Stimulated activated naive CD8-positive, alpha-beta T cell treated with anti-CD3 and anti-CD28 coated beads, Interleukin-15, amount 100 ng/mL, for 72 hours (primary cell): ENCODE data around the gene CAMK2B.

ENCODE experiments used
- ATAC-seq: fragments of 150-1000 bp; cut with Tn5 transposase; 2 replicates; pipeline ENCODE4 v1.10.0; 2021; ENCODE audit warnings: mild to moderate bottlenecking, moderate library complexity
- DNase-seq, 2 donors: peaks; one replicate each; pipeline ENCODE4 v3.0.0; 2021 to 2022
- H3K27ac Mint-ChIP-seq, 2 donors: one replicate each; pipeline ENCODE4 v1.8.0; 2022; ENCODE audit warnings: mild to moderate bottlenecking in 2 of 2, mixed read lengths in 2 of 2, moderate library complexity in 2 of 2
- H3K27me3 Mint-ChIP-seq: one replicate; pipeline ENCODE4 v1.8.0; 2022; ENCODE audit warnings: mixed read lengths
- H3K4me1 Mint-ChIP-seq: one replicate; pipeline ENCODE4 v1.8.0; 2022; ENCODE audit warnings: mild to moderate bottlenecking, mixed read lengths
- H3K4me3 Mint-ChIP-seq, 2 donors: one replicate each; pipeline ENCODE4 v1.8.0; 2022; ENCODE audit warnings: mild to moderate bottlenecking in 2 of 2, mixed read lengths in 2 of 2, moderate library complexity in 1 of 2
- H3K9me3 Mint-ChIP-seq, 2 donors: one replicate each; pipeline ENCODE4 v1.8.0; 2022; ENCODE audit warnings: mixed read lengths in 2 of 2

The CAMK2B gene

DNA sequence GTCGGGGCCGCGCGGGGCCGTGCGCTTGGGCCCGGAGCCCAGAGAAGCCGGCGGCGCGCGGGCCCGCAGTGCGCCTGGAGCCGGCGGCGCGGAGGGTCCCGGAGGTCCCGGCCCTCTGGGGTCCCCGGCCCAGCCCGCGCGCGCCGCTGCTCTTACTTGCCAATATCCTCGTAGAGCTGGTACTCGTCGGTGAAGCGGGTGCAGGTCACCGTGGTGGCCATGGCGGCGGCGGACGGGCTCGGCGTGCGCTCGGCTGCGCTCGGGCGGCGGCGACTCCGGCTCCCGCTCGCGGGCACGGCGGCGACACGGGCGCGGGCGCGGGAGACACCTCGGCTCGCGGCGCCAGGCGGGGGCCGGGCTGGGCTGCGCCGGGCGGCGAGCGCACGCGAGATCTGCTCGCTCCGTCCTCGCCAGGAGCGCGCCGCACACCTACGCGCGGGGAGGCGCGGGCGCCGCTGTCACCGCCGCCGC, at the start of gene CAMK2B:
Gene CAMK2B, minus strand, starts transcription at position 394 of the 471 bp plus-strand sequence. Its CDS starts 173 bp downstream, at position 221.
- peak within 1 kb of the TSS; percentile 79 to 83 for H3K4me3 Mint-ChIP-seq
- no peak for DNase-seq
- peak within 1 kb of the TSS in 1 of 2 donors; percentile 72 for H3K27ac Mint-ChIP-seq
- H3K9me3 Mint-ChIP-seq, result peaks cover 6 to 8% of the 10 kb centered on the region in 2 donors
- ATAC-seq, result peak; percentile 48
- H3K4me1 Mint-ChIP-seq, result peaks cover 22% of the 10 kb centered on the region
- peaks cover 43% of the 10 kb centered on the region for H3K27me3 Mint-ChIP-seq

DNA sequence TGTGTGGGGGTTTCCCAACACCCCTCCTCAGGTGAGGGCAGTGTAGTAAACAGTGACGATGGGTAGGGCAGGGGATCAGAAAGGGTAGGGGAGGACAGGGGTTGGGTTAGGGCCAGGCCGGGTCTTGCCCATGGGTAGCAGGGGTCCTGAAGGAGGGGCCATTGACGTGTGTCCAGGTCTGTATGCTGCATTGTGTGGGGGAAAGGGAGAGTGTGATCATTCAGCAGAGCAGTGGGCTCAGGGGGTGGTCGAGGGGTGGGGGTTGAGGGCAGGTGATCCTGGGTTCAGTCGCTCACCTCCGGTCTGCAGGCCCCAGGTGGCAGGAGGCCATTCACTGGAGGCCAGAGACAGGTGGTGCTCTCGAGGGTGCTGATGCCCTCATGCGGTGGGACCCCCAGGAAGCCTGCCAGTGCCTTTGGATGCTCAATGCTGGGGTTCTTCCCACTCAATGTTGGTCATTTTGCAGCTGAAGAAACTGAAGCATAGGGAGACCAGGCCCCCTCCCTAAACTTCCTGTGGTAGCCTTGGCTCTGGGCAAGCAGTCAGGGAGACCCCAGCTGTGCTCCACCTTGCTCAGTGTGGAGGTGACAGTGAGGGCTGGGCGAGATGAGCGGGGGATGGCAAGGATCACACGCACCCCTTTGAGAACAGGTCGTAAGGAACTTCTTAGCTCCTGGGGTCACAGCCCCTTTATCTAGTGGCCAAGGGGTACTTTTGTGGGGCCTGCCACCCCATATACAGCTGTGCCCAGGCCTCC, 48.8 kb upstream of the CAMK2B start:
- no peak for ATAC-seq

DNA sequence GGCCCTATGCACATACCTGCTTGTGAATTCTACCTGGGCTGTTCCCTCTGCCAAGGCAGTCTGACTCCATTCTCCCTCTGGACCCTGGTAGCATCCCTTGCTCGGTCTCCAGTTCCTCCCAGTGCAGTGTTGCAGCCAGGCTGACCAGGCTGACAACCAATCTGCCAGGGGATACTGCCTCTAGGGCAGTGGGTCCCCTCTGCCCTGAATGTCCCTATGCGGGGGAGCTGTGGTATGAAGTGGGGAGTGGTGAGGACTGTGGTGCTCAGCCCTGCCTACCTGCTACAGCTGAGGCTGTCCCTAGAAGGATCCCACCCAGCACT, 48.0 kb upstream of the CAMK2B start:
- DNase-seq, result no peak
- H3K4me1 Mint-ChIP-seq, result peaks cover 17% of the 10 kb centered on the region
- no peak overlapping the region for H3K4me3 Mint-ChIP-seq
- no peak overlapping the region for H3K27ac Mint-ChIP-seq
- no peak for ATAC-seq
- H3K27me3 Mint-ChIP-seq, result peaks cover 27% of the 10 kb centered on the region
- H3K9me3 Mint-ChIP-seq, result peaks cover 0 to 7% of the 10 kb centered on the region in 2 donors

More for the DNA sequence above, 48.8 kb upstream of the CAMK2B start:
- H3K4me1 Mint-ChIP-seq, result peaks cover 13% of the 10 kb centered on the region
- H3K27me3 Mint-ChIP-seq, result peaks cover 22% of the 10 kb centered on the region
- H3K4me3 Mint-ChIP-seq, result no peak overlapping the region
- peaks cover 0 to 3% of the 10 kb centered on the region in 2 donors for H3K9me3 Mint-ChIP-seq
- DNase-seq, result no peak
- peak overlapping the region in 1 of 2 donors; percentile 34 for H3K27ac Mint-ChIP-seq

DNA sequence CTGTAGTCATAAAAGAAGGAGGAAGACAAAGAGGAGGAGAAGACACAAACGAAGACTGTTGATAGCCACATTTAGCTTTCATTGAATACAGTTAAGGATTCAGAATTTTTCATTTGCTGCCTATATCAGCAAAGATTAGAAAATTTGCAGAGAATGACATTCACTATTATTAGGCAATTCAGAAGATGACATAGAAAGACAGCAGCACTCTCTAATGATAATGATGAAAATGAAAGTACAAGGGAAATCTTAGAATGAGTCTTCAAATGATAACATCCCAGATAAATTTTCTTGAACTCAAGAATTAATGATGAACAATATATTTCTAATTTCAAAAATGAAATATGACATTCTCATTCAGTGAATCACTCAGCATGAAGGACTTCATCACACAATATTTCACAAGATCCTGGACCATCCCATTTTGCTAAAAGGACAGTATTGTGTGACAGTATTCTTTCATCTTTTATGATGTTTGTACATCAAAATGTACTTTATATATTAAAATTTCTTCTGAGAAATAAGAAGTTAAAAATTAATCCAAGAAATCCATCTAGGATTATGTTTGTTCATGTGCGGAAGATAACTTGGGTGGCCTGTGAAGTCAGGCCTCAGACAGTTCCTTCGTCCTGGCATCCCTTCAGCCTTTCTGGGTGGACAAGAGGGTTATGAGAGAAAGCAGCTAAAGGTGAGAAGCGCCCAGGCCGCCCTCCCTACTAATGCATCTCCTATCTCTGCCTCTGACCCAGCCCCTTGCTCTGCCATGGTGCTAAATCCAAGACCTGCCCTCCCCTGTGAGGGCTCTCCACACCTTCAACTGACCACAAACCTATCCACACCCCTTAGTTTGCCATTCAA, 47.4 kb upstream of the CAMK2B start:
- no peak overlapping the region for H3K4me3 Mint-ChIP-seq
- H3K9me3 Mint-ChIP-seq, result peaks cover 0 to 7% of the 10 kb centered on the region in 2 donors
- DNase-seq (no peak), ATAC-seq (no peak)
- H3K27ac Mint-ChIP-seq, result peak overlapping the region in 1 of 2 donors; percentile 27
- H3K4me1 Mint-ChIP-seq, result peaks cover 15% of the 10 kb centered on the region
- peaks cover 32% of the 10 kb centered on the region for H3K27me3 Mint-ChIP-seq

DNA sequence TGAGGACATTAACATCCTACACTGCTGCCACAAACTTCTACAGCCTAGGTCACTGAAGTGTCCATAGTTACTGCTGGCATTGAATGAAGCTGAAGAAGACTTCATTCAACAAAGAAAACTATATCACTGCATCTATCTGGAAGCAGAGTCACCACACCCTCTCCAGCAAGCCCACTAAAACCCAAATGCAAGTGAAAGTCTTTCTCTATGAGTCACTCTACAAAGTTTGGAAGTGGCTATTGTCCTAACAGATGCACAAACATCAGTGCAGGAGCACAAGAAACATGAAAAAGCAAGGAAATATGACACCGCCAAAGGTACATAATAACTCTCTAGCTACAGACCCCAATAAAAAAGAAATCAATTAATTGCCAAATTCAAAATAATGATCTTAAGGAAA, 43.5 kb upstream of the CAMK2B start:
- no peak for DNase-seq
- H3K4me3 Mint-ChIP-seq, result no peak overlapping the region

DNA sequence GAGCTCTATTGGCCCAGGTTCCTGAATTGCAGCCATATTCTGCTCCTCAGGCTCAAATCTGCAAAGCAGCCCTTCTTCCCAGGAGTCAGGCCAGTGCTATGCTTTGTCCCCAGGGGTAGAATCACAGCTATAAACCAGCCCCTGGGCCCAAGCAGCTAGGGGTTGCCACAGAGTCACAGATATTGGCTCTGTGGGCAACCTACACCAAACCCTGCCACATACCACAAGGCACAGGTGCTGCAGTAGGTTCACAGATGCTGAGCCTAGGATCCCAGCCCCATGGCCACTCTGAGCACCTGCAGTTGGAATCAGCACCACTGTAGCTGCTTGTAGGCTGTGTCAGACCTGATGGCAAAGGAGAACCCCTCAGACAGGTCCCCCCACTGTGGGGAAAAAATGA, 43.1 kb upstream of the CAMK2B start:
- Mint-ChIP-seq H3K4me1 (peaks cover 10% of the 10 kb centered on the region), H3K27ac (no peak overlapping the region), H3K27me3 (peaks cover 60% of the 10 kb centered on the region), H3K4me3 (no peak overlapping the region), H3K9me3 (peaks cover 0 to 7% of the 10 kb centered on the region in 2 donors)
- no peak for DNase-seq
- ATAC-seq, result no peak

More for the DNA sequence above, 43.5 kb upstream of the CAMK2B start:
- H3K27ac Mint-ChIP-seq, result no peak overlapping the region
- H3K4me1 Mint-ChIP-seq, result peaks cover 10% of the 10 kb centered on the region
- ATAC-seq, result no peak
- H3K27me3 Mint-ChIP-seq, result peaks cover 57% of the 10 kb centered on the region
- peaks cover 0 to 7% of the 10 kb centered on the region in 2 donors for H3K9me3 Mint-ChIP-seq

DNA sequence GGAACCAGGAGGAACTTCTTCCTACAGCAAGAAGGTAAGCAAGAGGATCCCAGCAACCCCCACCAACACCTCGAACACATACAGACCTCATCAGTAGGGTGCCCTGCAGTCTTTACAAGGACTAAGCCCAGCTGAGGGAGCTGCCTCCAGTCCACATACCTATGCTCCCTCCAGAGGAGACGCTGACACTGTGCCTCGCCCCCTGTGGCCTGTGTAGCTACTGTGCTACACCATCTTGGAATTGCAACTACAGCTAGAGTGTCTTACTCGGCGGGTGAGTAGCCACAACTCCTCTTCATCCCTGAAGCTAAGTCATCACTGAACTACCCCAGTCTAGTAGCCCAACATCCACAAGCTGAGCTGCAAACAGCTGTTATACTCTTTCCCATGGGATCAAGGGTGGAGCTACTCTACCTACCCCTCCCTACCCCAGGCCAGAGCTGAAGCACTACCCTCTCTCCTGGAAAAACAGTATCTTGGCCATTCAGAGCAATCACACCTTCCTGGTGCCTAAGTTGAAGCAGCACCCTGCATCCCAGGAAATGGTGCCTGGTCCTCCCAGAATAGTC, 42.2 kb upstream of the CAMK2B start:
- Mint-ChIP-seq H3K9me3 (peaks cover 0 to 7% of the 10 kb centered on the region in 2 donors), H3K27ac (no peak overlapping the region), H3K4me3 (no peak overlapping the region), H3K27me3 (peaks cover 67% of the 10 kb centered on the region), H3K4me1 (peaks cover 10% of the 10 kb centered on the region)
- no peak for ATAC-seq
- no peak for DNase-seq

DNA sequence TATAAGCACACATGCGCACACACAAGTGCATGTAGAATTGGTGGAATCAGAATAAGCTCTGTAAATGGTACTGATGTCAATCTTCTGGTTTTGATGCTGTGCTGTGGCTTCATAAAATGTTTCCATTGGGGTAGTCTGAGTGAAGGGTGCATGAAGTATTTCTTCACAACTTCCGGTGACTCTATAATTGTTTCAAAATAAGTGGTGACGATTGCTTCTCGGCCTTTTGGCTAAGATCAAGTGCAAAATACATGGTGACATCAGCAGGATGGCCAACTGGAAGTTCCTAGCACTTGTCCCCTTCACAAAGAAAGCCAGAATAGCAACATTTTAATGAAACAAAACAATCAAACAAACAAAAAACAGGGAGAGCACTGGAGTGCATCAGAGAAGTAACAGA, 41.6 kb upstream of the CAMK2B start:
- Mint-ChIP-seq H3K9me3 (peaks cover 0 to 7% of the 10 kb centered on the region in 2 donors), H3K4me3 (no peak overlapping the region), H3K4me1 (peaks cover 10% of the 10 kb centered on the region), H3K27ac (no peak overlapping the region), H3K27me3 (peaks cover 72% of the 10 kb centered on the region)
- no peak for ATAC-seq
- no peak for DNase-seq

DNA sequence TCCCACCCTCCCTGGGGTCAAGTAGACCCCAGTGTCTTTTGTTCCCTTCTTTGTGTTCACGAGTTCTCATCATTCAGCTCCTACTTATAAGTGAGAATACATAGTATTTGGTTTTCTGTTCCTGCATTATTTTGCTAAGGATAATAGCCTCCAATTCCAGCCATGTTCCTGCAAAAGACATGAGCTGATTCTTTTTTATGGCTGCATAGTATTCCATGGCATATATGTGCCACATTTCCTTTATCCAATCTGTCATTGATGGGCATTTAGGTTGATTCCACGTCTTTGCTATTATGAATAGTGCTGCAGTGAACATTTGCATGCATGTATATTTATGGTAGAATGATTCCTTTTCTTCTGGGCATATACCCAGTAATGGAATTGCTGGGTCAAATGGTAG, 28.3 kb upstream of the CAMK2B start:
- ATAC-seq (no peak), DNase-seq (no peak)
- Mint-ChIP-seq H3K27ac (no peak overlapping the region), H3K27me3 (peaks cover 64% of the 10 kb centered on the region), H3K4me1 (no peaks in the 10 kb centered on the region), H3K9me3 (peaks cover 31 to 36% of the 10 kb centered on the region in 2 donors), H3K4me3 (no peak overlapping the region)

DNA sequence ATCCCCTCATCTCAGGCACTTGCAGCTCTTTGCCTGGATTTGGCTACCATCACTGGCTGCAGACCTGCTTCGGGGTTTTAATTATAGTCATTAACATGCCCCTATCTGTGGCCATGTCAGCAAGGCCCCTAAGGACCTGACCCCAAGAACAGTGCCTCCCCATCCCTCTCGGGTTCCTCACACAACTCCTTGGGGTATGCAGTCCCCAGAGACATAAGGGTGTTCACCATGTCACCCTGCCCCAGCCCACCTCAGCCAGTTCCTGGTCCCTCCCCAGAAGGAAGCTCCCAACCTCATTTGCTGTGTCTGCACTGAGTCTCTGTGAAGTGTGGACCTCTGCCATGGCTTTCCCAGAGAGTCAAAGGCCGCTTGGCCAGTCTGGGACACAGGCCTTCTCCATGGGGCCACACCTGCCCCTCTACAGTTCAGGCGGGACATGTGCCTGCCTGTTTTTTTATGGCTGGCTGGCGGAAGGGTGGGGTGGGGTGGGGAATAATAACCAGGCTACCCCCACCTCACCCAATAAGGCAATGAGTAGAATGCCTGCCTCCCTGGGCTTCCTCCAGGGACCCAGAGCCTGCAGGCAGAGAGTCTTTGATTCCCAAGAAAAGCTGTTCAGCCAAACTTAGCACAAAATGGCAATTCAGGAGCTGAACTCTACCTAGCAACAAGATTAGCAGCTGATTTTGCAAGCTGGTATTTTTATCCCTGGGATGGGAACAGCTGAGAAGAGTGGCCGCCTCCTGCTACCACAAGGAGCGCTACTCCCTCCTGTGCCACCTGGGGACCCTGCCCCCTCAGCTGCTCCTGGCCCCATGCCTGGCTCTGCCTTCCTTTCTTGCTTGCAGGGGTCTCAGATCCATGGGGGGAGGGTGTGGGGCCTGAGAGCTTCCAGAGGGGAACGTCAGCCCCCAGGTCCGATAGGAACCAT, 23.7 kb upstream of the CAMK2B start:
- no peak overlapping the region for H3K27ac Mint-ChIP-seq
- H3K4me1 Mint-ChIP-seq, result no peaks in the 10 kb centered on the region
- H3K4me3 Mint-ChIP-seq, result no peak overlapping the region
- ATAC-seq (no peak), DNase-seq (no peak)
- peaks cover 55% of the 10 kb centered on the region for H3K27me3 Mint-ChIP-seq
- peaks cover 15 to 18% of the 10 kb centered on the region in 2 donors for H3K9me3 Mint-ChIP-seq

DNA sequence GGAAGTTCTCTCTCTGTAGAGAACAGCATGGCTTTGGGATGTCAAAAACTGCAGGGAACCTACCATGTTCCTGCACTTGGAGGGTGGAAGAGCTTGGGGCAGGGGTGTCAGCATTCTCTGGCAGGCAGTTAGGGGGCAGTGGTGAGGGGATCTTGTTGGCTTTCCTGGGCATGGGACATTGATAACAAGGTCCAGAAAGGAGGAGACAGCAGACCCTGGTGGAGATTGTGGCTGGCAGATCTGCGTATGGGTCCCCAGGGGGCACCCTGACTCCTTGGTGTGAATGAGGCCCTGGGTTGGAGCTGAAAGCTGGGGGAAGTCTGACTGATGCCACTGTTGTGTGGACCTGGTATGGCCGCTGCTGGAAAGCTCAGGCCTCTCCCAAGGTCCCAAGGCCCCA, 22.9 kb upstream of the CAMK2B start:
- no peak for DNase-seq
- H3K9me3 Mint-ChIP-seq, result peaks cover 9 to 12% of the 10 kb centered on the region in 2 donors
- H3K4me1 Mint-ChIP-seq, result no peaks in the 10 kb centered on the region
- no peak overlapping the region for H3K4me3 Mint-ChIP-seq
- H3K27me3 Mint-ChIP-seq, result peaks cover 49% of the 10 kb centered on the region
- H3K27ac Mint-ChIP-seq, result no peak overlapping the region
- ATAC-seq, result peak; percentile 67

DNA sequence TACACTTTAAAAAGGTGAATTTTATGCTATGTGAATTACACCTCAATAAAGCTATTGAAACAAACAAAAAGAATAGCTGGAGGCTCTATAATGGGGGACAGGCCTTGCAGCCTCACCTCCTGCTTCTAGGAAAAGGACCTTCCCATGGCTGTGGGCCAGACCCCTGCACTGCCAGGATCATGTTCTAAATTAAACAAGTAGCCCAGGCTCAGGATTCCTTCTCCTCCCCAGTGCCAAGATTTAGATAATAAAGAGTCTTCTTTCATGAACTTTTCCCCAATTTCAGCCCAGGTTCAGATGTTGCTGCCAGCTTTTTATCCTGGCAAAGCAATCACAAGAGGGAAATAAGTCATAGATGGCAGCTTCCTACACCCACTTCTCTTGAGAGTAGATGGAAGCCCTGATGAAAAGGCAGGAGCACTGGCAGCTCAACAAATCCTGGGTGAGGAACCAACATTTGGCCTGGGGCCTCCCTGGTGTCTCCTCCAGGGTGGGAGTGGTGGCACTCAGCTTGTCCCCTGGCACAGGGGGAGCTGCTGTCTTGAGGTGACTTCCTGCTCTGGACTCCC, 22.2 kb upstream of the CAMK2B start:
- Mint-ChIP-seq H3K4me3 (no peak overlapping the region), H3K27ac (no peak overlapping the region), H3K4me1 (no peaks in the 10 kb centered on the region), H3K27me3 (peaks cover 49% of the 10 kb centered on the region), H3K9me3 (peaks cover 9 to 12% of the 10 kb centered on the region in 2 donors)
- no peak for DNase-seq
- no peak for ATAC-seq

DNA sequence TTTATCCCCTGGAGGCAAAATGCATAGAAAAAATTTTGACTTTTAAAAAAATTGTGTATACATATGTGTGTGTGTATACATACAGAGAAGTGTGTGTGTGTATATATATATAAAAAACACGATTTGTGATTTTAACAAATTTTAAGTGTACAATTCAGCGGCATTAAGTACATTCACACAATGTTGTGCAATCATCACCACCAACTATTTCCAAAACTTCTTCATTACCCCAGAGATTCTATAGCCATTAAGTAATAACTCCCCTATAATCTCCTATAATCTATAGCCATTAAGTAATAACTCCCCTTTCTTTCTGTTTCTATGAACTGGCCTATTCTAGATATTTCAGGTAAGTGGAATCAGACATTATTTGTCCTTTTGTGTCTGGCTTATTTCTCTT, 20.7 kb upstream of the CAMK2B start:
- no peaks in the 10 kb centered on the region for H3K4me1 Mint-ChIP-seq
- peaks cover 7 to 9% of the 10 kb centered on the region in 2 donors for H3K9me3 Mint-ChIP-seq
- peaks cover 45% of the 10 kb centered on the region for H3K27me3 Mint-ChIP-seq
- no peak for DNase-seq
- no peak overlapping the region for H3K27ac Mint-ChIP-seq
- H3K4me3 Mint-ChIP-seq, result no peak overlapping the region
- no peak for ATAC-seq

DNA sequence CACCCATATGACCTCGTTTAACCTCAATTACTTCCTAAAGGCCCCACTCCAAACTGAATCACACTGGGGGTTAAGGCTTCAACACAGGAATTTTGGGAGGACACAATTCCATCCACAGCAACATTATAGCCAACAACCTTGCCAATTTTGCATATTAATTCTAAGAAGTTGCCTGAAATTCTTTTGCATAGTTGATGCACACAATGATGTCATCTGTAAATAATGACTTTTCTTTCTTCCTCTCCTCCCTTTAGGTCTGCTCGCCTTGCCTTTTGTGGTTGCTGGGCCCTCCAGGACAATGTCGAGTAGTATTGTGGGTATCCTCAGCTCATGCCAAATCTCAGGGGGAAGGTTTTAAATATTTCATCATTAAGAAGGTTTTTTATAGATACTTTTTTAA, 16.0 kb upstream of the CAMK2B start:
- Mint-ChIP-seq H3K4me3 (no peak overlapping the region), H3K4me1 (no peaks in the 10 kb centered on the region), H3K27me3 (peaks cover 28% of the 10 kb centered on the region), H3K9me3 (peaks cover 14 to 16% of the 10 kb centered on the region in 2 donors), H3K27ac (no peak overlapping the region)
- ATAC-seq, result no peak
- DNase-seq, result no peak
